H1 (cell line): ENCODE results near the gene EIF4A2. TPM values are rescaled to one million over a fixed set of nuclear protein-coding genes. Genes with fewer than 3 reads are reported as not detected.

Experiments used
- CTCF ChIA-PET: fragments of 300-600 bp; sonication (Branson Sonifier 250); formaldehyde crosslinking; loops from one replicate; lab custom pipeline; 2021; ENCODE audit not compliant: partially characterized antibody; lab: Charles Lee
- POLR2A ChIA-PET: fragments of 300-600 bp; sonication (Branson Sonifier 250); formaldehyde crosslinking; loops from one replicate; lab custom pipeline; 2021; ENCODE audit warnings: inconsistent platforms; ENCODE audit not compliant: partially characterized antibody; lab: Charles Lee
- DNase-seq, 2 experiments: peaks; one replicate each; pipeline versions ENCODE4 v3.0.0 to v3.0.0-alpha.2; 2010 to 2022; ENCODE audit warnings: low spot score in 2 of 2, low read depth in 1 of 2, mixed read lengths in 1 of 2
- FAIRE-seq: peaks from 2 replicates; lab custom pipeline; 2011; peaks lifted over from hg19 to GRCh38; lab: Jason Lieb, UNC
- H2AFZ ChIP-seq: 2 replicates; pipeline ENCODE4 v1.8.1; 2012; ENCODE audit warnings: low read length, inconsistent platforms
- H2AK5ac ChIP-seq: 2 replicates; pipeline ENCODE4 v1.6.1; 2013; ENCODE audit warnings: low read depth, low read length
- H2BK120ac ChIP-seq: replicated peaks from 2 replicates; pipeline ENCODE3; 2013; ENCODE audit warnings: low read depth, low read length, inconsistent platforms
- H2BK12ac ChIP-seq: 2 replicates; pipeline ENCODE4 v1.6.1; 2013; ENCODE audit warnings: low read depth, low read length
- H2BK15ac ChIP-seq: 2 replicates; pipeline ENCODE4 v1.6.1; 2013; ENCODE audit warnings: low read length
- H2BK20ac ChIP-seq: 2 replicates; pipeline ENCODE4 v1.6.1; 2013; ENCODE audit warnings: low read length
- H2BK5ac ChIP-seq: 2 replicates; pipeline ENCODE4 v1.6.1; 2013; ENCODE audit warnings: low read depth, low read length
- H3K14ac ChIP-seq: 2 replicates; pipeline ENCODE4 v1.6.1; 2013; ENCODE audit warnings: inconsistent platforms; ENCODE audit not compliant: insufficient read length
- H3K18ac ChIP-seq: 2 replicates; pipeline ENCODE4 v1.6.1; 2013; ENCODE audit warnings: low read length; ENCODE audit errors: extremely low read depth
- H3K23ac ChIP-seq: 2 replicates; pipeline ENCODE4 v1.6.1; 2013; ENCODE audit warnings: inconsistent platforms; ENCODE audit not compliant: insufficient read length
- H3K23me2 ChIP-seq: 2 replicates; pipeline ENCODE4 v1.6.1; 2013; ENCODE audit warnings: low read depth, low read length
- H3K27ac ChIP-seq: 2 replicates; pipeline ENCODE4 v1.6.1; 2011; ENCODE audit warnings: low read depth, low read length, inconsistent platforms
- H3K27me3 ChIP-seq, 4 experiments: replicated peaks in 1 of 4; 1 replicate in 1 of 4; 2 replicates in 3 of 4; pipeline versions ENCODE4 v1.6.1 to v1.8.1; 2011 to 2013; ENCODE audit warnings: low read length in 3 of 4, mild to moderate bottlenecking in 3 of 4, inconsistent platforms in 2 of 4, mixed read lengths in 2 of 4, moderate library complexity in 1 of 4; ENCODE audit not compliant: control insufficient read depth in 3 of 4, insufficient read depth in 3 of 4; ENCODE audit errors: extremely low read depth in 1 of 4
- H3K36me3 ChIP-seq, 4 experiments: 2 replicates each; pipeline versions ENCODE4 v1.6.1 to v1.8.1; 2011 to 2013; ENCODE audit warnings: mild to moderate bottlenecking in 4 of 4, low read length in 3 of 4, moderate library complexity in 2 of 4, control low read depth in 1 of 4, inconsistent platforms in 1 of 4; ENCODE audit not compliant: insufficient read depth in 4 of 4, control insufficient read depth in 2 of 4
- H3K4ac ChIP-seq: replicated peaks from 2 replicates; pipeline ENCODE3; 2013; ENCODE audit warnings: low read length, low read depth, mixed read lengths, inconsistent platforms; ENCODE audit not compliant: insufficient read length
- H3K4me1 ChIP-seq, 4 experiments: replicated peaks in 1 of 4; 1 replicate in 1 of 4; 2 replicates in 3 of 4; pipeline versions ENCODE4 v1.6.1 to v1.8.1; 2011 to 2013; ENCODE audit warnings: low read length in 3 of 4, inconsistent platforms in 2 of 4, mixed read lengths in 1 of 4; ENCODE audit not compliant: insufficient read depth in 4 of 4, control insufficient read depth in 3 of 4
- H3K4me2 ChIP-seq, 2 experiments: 2 replicates each; pipeline versions ENCODE4 v1.6.1 to v1.8.1; 2011 to 2013; ENCODE audit warnings: low read depth in 2 of 2, low read length in 2 of 2, control low read depth in 1 of 2, inconsistent platforms in 1 of 2, mild to moderate bottlenecking in 1 of 2; ENCODE audit not compliant: insufficient read depth in 1 of 2
- H3K4me3 ChIP-seq, 4 experiments: fragments of 200-600, 300-600 bp in 1 of 4; sonication (generic), shearing (Covaris generic), sonication (Bioruptor Twin) in 1 of 4; 2 replicates each; pipeline versions ENCODE4 v1.5.1 to v1.8.1; 2011 to 2016; ENCODE audit warnings: low read length in 4 of 4, low read depth in 3 of 4, control low read depth in 2 of 4, inconsistent platforms in 2 of 4, mild to moderate bottlenecking in 2 of 4, mixed read lengths in 1 of 4, moderate library complexity in 1 of 4; ENCODE audit not compliant: insufficient read depth in 2 of 4; ENCODE audit errors: extremely low read depth in 1 of 4
- H3K56ac ChIP-seq: replicated peaks from 2 replicates; pipeline ENCODE3; 2013; ENCODE audit warnings: low read depth, mild to moderate bottlenecking, mixed read lengths, low read length, inconsistent platforms; ENCODE audit not compliant: insufficient read length
- H3K79me1 ChIP-seq: 2 replicates; pipeline ENCODE4 v1.6.1; 2013; ENCODE audit warnings: low read depth, low read length, control low read depth
- H3K79me2 ChIP-seq, 2 experiments: 2 replicates each; pipeline versions ENCODE4 v1.6.1 to v1.8.1; 2012 to 2013; ENCODE audit warnings: low read length in 2 of 2, mild to moderate bottlenecking in 2 of 2, inconsistent platforms in 1 of 2; ENCODE audit not compliant: insufficient read depth in 2 of 2, control insufficient read depth in 1 of 2
- H3K9ac ChIP-seq, 4 experiments: replicated peaks in 1 of 4; 1 replicate in 1 of 4; 2 replicates in 3 of 4; pipeline versions ENCODE4 v1.6.1 to v1.8.1; 2011 to 2013; ENCODE audit warnings: low read depth in 3 of 4, low read length in 3 of 4, control low read depth in 2 of 4, mild to moderate bottlenecking in 2 of 4, moderate library complexity in 2 of 4, inconsistent platforms in 1 of 4; ENCODE audit errors: extremely low read depth in 1 of 4
- H3K9me3 ChIP-seq, 2 experiments: 2 replicates each; pipeline versions ENCODE4 v1.6.1 to v1.8.1; 2012 to 2013; ENCODE audit warnings: mild to moderate bottlenecking in 2 of 2, moderate library complexity in 2 of 2, control low read depth in 1 of 2, inconsistent platforms in 1 of 2, low read depth in 1 of 2, low read length in 1 of 2, mixed read lengths in 1 of 2; ENCODE audit not compliant: insufficient read depth in 2 of 2
- H4K20me1 ChIP-seq, 2 experiments: replicated peaks in 1 of 2; 2 replicates each; pipeline versions ENCODE3 to v1.8.1; 2011 to 2013; ENCODE audit warnings: inconsistent platforms in 2 of 2, low read length in 2 of 2, mild to moderate bottlenecking in 1 of 2; ENCODE audit not compliant: insufficient read depth in 2 of 2, control insufficient read depth in 1 of 2
- H4K5ac ChIP-seq: 2 replicates; pipeline ENCODE4 v1.6.1; 2013; ENCODE audit warnings: low read length, low read depth, mixed read lengths, inconsistent platforms; ENCODE audit not compliant: insufficient read length
- H4K8ac ChIP-seq: 2 replicates; pipeline ENCODE4 v1.8.0; 2013; ENCODE audit warnings: mild to moderate bottlenecking, moderate library complexity, low read length, inconsistent platforms; ENCODE audit not compliant: insufficient read depth; ENCODE audit errors: extremely low read depth
- H4K91ac ChIP-seq: replicated peaks from 2 replicates; pipeline ENCODE3; 2013; ENCODE audit warnings: low read length, mixed read lengths, inconsistent platforms; ENCODE audit not compliant: insufficient read length
- CBX8 ChIP-seq: fragments of 300-800, 300-1000 bp; sonication (generic); IDR thresholded peaks from 2 replicates; pipeline ENCODE4 v1.7.1; 2016; ENCODE audit warnings: low read depth, low read length, borderline replicate concordance
- CHD2 ChIP-seq: IDR thresholded peaks from 2 replicates; pipeline ENCODE4 v1.6.1; 2012; ENCODE audit warnings: low read length, improper control_type of control experiment
- E2F6 ChIP-seq: IDR thresholded peaks from 2 replicates; pipeline ENCODE4 v1.6.1; 2012; ENCODE audit warnings: inconsistent platforms
- EZH2 ChIP-seq: fragments of 200-600 bp; sonication (generic); IDR thresholded peaks from 2 replicates; pipeline ENCODE4 v1.7.1; 2012; ENCODE audit warnings: low read depth, mild to moderate bottlenecking, moderate library complexity, low read length, inconsistent platforms; ENCODE audit not compliant: severe bottlenecking
- SIX5 ChIP-seq: IDR thresholded peaks from 2 replicates; pipeline ENCODE4 v1.6.1; 2011; ENCODE audit warnings: mild to moderate bottlenecking, low read depth, low read length
- SP1 ChIP-seq: IDR thresholded peaks from 2 replicates; pipeline ENCODE4 v1.6.1; 2011; ENCODE audit warnings: low read depth, low read length
- TAF7 ChIP-seq: optimal IDR thresholded peaks from 2 replicates; pipeline ENCODE3; 2011; ENCODE audit warnings: low read depth, mild to moderate bottlenecking, inconsistent platforms, low read length, moderate library complexity, borderline replicate concordance
- TCF12 ChIP-seq: IDR thresholded peaks from 2 replicates; pipeline ENCODE4 v1.6.1; 2011; ENCODE audit warnings: low read depth, mild to moderate bottlenecking, low read length
- ZNF274 ChIP-seq: IDR thresholded peaks from 2 replicates; pipeline ENCODE4 v1.7.0; 2012; ENCODE audit warnings: low read length, borderline replicate concordance; ENCODE audit errors: extremely low read depth
- WGBS, 2 experiments: shearing (Covaris generic) in 1 of 2; methylation state at CpG; one replicate each; pipeline versions ENCODE4 v1.1.6 to v1.1.7; 2013 to 2015; ENCODE audit warnings: low lambda C conversion rate in 2 of 2, mixed read lengths in 2 of 2, inconsistent platforms in 1 of 2, low coverage in 1 of 2, missing lambda C conversion rate in 1 of 2; ENCODE audit not compliant: insufficient replicate concordance in 2 of 2, insufficient coverage in 1 of 2, insufficient read length in 1 of 2; ENCODE audit errors: extremely low coverage in 1 of 2, missing lambda C conversion rate in 1 of 2; 5-methylcytosine and 5-hydroxymethylcytosine counted together
- polyA plus RNA-seq, 7 experiments: library from polyadenylated mRNA; depleted of rRNA in 3 of 7; stranded (reverse) in 5 of 7; unstranded in 2 of 7; fragments of >200 nt in 5 of 7; fragments of 200-250 nt in 2 of 7; gene quantifications; 1 replicate in 5 of 7; 2 replicates in 1 of 7; 4 replicates in 1 of 7; pipeline versions ENCODE4 v1.2.1 to v1.2.3, GENCODE V29; 2011 to 2013; ENCODE audit warnings: missing spikeins in 2 of 7, mixed read lengths in 2 of 7
- total RNA-seq: library from RNA; stranded (reverse); fragmentation: NEBNext Ultra II Directional; extraction: Animal tissue kit (Norgen Biotek cat#: 25700); gene quantifications from 2 replicates; pipeline ENCODE4 v1.2.1, GENCODE V29; 2021
- TF ChIP-seq, protein P1 (sequence below): IDR thresholded peaks from 2 replicates; pipeline ENCODE4 v1.6.1; 2012; ENCODE audit warnings: low read length, inconsistent platforms

Gene EIF4A2
- total and polyA plus RNA-seq, 2 of the 8 experiments (the other 6 are each of a cell fraction or from before 2014, with no cell fraction given), result 527 to 604 TPM

DNA sequence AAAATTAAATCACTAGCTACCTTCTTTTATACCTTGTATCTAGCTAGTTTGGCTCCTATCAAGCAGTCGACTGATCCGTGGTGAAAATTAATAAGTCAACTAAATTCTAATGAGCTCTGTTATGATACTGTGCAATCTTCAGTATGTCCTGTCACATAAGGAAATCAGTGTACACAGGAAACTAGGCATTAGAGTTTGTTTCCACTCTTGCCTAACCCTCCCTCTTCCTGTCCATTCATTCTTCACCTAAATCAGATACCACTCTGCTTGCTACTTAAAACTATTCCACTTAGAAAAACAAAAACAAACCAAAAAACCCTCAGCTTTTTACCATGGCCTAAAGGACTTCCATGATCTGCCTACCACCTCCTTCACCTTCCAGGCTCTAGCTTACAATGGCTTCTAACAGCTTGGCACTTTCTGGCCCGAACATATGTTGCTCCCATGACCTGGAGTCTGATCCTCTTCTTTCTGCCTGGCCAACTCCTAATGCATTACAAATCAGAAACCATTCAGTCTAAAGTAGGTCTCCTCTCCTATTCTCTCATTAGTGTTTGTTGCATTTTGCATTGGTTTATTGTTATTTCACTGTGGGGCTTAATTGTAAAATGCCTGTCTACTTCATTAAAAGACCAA lies 15.0 kb downstream of the EIF4A2 start:
- no peak overlapping the region for H3K4me2 ChIP-seq
- no peak overlapping the region for H2AK5ac ChIP-seq
- H3K4me3 ChIP-seq, result no peak overlapping the region
- H3K4me1 ChIP-seq, result no peaks in the 10 kb centered on the region
- H3K14ac ChIP-seq, result no peak overlapping the region
- H3K27me3 ChIP-seq, result no peaks in the 10 kb centered on the region
- H3K23me2 ChIP-seq, result no peaks in the 10 kb centered on the region
- no peak overlapping the region for H3K27ac ChIP-seq
- ChIA-PET CTCF (interaction anchor here (1.0 to 2.9 kb wide), 4 partner anchors 21 to 213 kb away, joined by 3 to 11 read pairs (median 6); no protein-coding TSS in a partner anchor), POLR2A (interaction anchor here (1.4 to 12.4 kb wide), 3 partner anchors 8 to 14 kb away, joined by 14 to 166 read pairs (median 103); partner anchors contain the start of genes EIF4A2 and RFC4)
- H3K23ac ChIP-seq, result no peak overlapping the region
- no peak overlapping the region for H3K9ac ChIP-seq
- H4K8ac ChIP-seq, result no peak overlapping the region
- no peaks in the 10 kb centered on the region for H3K9me3 ChIP-seq
- DNase-seq (no peak), FAIRE-seq (no peak)
- H2BK15ac ChIP-seq, result no peak overlapping the region
- no peak overlapping the region for H2BK20ac ChIP-seq
- H2BK12ac ChIP-seq, result no peak overlapping the region
- H3K4ac ChIP-seq, result no peak overlapping the region
- H2BK5ac ChIP-seq, result no peak overlapping the region
- H3K36me3 ChIP-seq, result peaks cover 17 to 88% (median 67%) of the 10 kb centered on the region in 4 experiments
- no peak overlapping the region for H4K5ac ChIP-seq
- no peak overlapping the region for H4K91ac ChIP-seq
- no peaks in the 10 kb centered on the region for H3K79me1 ChIP-seq
- H4K20me1 ChIP-seq, result peaks cover 4 to 5% of the 10 kb centered on the region in 2 experiments
- no peak overlapping the region for H2BK120ac ChIP-seq
- H3K79me2 ChIP-seq, result no peaks in the 10 kb centered on the region; a peak in 1 of 4 replicates
- no peak overlapping the region for H3K18ac ChIP-seq
- 98% methylated on average over 3 of the region's 3 CpGs; no CpG with 5 or more reads in 1 of the 2 experiments for WGBS, 2 experiments
- H3K56ac ChIP-seq, result no peak overlapping the region
- no peak overlapping the region for H2AFZ ChIP-seq
- no peak for TF ChIP-seq SIX5
- TF ChIP-seq ZNF274, result no peak
- no peak for TF ChIP-seq TAF7
- no peak for TF ChIP-seq CHD2
- TF ChIP-seq SP1, result no peak
- TF ChIP-seq, protein P1, sequence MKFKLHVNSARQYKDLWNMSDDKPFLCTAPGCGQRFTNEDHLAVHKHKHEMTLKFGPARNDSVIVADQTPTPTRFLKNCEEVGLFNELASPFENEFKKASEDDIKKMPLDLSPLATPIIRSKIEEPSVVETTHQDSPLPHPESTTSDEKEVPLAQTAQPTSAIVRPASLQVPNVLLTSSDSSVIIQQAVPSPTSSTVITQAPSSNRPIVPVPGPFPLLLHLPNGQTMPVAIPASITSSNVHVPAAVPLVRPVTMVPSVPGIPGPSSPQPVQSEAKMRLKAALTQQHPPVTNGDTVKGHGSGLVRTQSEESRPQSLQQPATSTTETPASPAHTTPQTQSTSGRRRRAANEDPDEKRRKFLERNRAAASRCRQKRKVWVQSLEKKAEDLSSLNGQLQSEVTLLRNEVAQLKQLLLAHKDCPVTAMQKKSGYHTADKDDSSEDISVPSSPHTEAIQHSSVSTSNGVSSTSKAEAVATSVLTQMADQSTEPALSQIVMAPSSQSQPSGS, result no peak
- no peak for TF ChIP-seq E2F6
- TF ChIP-seq TCF12, result no peak
- no peak for TF ChIP-seq EZH2
- no peak for TF ChIP-seq CBX8
